Measurements from ENCODE around the gene CRB1. TPM values are rescaled to one million over a fixed set of nuclear protein-coding genes. Genes with fewer than 3 reads are reported as not detected.
A peak's percentile ranks its signal among the peaks of the same experiment; 100 is the strongest.

The CRB1 gene
- polyA plus RNA-seq, 1 donor = 3.3 TPM

GRCh38 chr1:197343663-197344273 is 75.7 kb downstream of the CRB1 start:
- DNase-seq = no peak

- DNase-seq = no peak
Observed at GRCh38 chr1:197351821-197352440, 83.9 kb downstream of the CRB1 start.

- no peak for DNase-seq
Observed at GRCh38 chr1:197355248-197355995, 87.4 kb downstream of the CRB1 start.

GRCh38 chr1:197356723-197357533 is 88.9 kb downstream of the CRB1 start:
- DNase-seq = no peak

- DNase-seq = no peak
Observed at GRCh38 chr1:197358959-197359358, 90.9 kb downstream of the CRB1 start.

GRCh38 chr1:197360068-197360467 is 92.0 kb downstream of the CRB1 start:
- no peak for DNase-seq

GRCh38 chr1:197362871-197363270 is 94.8 kb downstream of the CRB1 start:
- no peak for DNase-seq

GRCh38 chr1:197363855-197364254 is 95.8 kb downstream of the CRB1 start:
- DNase-seq = no peak

GRCh38 chr1:197366996-197367395 is 98.9 kb downstream of the CRB1 start:
- DNase-seq = peak; percentile 18

- peak; percentile 33 for DNase-seq
Observed at GRCh38 chr1:197367627-197368026, 99.6 kb downstream of the CRB1 start.

- DNase-seq = no peak
Observed at GRCh38 chr1:197374428-197374827, 106.4 kb downstream of the CRB1 start.

GRCh38 chr1:197384471-197384870 is 116.4 kb downstream of the CRB1 start:
- DNase-seq = no peak

GRCh38 chr1:197388801-197389200 is 120.7 kb downstream of the CRB1 start:
- no peak for DNase-seq

- no peak for DNase-seq
Observed at GRCh38 chr1:197390856-197391255, 122.8 kb downstream of the CRB1 start.

- DNase-seq = no peak
Observed at GRCh38 chr1:197391303-197392226, 123.5 kb downstream of the CRB1 start.

- no peak for DNase-seq
Observed at GRCh38 chr1:197392541-197392940, 124.5 kb downstream of the CRB1 start.

- no peak for DNase-seq
Observed at GRCh38 chr1:197393105-197393504, 125.1 kb downstream of the CRB1 start.

GRCh38 chr1:197393772-197394171 is 125.7 kb downstream of the CRB1 start:
- DNase-seq = no peak

- no peak for DNase-seq
Observed at GRCh38 chr1:197394831-197395608, 127.0 kb downstream of the CRB1 start.

GRCh38 chr1:197397895-197398294 is 129.8 kb downstream of the CRB1 start:
- no peak for DNase-seq

All from left kidney (tissue), 2 donors.